Measurements from ENCODE around the gene KCNE2. TPM values are rescaled to one million over a fixed set of nuclear protein-coding genes. Genes with fewer than 3 reads are reported as not detected.

Gene KCNE2
- total and polyA plus RNA-seq, 4 donors: 0.50 to 2.4 (median 1.6) TPM

DNA sequence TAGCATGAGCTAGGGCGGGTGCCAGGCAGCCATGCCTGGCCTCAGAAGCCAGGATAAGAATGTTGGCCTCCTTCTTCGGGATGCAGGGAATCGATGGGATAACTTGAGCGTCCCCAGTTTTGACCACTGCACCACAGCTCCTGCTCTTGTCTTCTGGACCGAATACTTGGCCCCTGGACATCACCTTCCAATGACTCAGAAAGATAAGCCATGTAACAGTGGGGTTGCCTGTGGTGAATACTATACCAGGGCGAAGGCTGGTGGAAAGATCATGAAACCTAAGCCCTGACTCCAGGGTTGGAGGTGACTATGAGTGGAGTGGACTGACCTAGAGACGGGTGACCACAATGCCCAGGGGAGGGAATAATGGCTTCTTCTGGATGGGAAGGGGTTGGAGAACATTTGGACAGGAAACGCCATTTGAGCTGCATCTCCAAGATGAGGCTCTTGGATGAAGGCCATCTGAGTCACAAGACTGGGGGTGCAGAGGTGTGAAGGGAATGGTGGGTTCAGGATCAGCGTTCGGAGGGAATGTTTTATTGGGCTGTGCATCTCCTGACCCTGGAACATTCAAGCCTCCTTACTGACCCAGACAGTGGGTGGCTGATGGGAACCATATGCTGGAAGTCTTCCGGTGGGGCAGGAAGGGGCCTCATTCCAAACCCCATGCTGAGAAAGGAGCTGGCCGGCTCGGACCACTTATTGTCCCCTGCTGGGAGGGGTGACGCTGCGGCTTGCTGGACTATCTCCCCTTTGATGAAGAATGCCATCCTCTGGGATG is 18.5 kb upstream of the KCNE2 start:
- DNase-seq (no peak), ATAC-seq (ENCODE audit: low FRiP score) (no peak)
- H3K27me3 ChIP-seq (ENCODE audit: control insufficient read depth in 1 of 2, insufficient read depth in 2 of 2, low read length in 1 of 2): no peaks in the 10 kb centered on the region
- 68 to 70% methylated on average over 15 of the region's 15 CpGs for WGBS, 2 donors
- H3K4me1 ChIP-seq (ENCODE audit: control insufficient read depth in 1 of 2, insufficient read depth in 2 of 2, low read length in 2 of 2): no peaks in the 10 kb centered on the region
- no peaks in the 10 kb centered on the region for H3K9me3 ChIP-seq (ENCODE audit: control insufficient read depth, low read length)
- intact Hi-C loops (cut with DNase I): loop anchor here (5.0 kb wide), 3 partner anchors 143 to 408 kb away; partner anchors contain the start of genes MRPS6 (in 1 of the 2) and SLC5A3 (in 1 of the 2)
- H3K27ac ChIP-seq (ENCODE audit: low read depth in 1 of 2, low read length in 2 of 2): peak overlapping the region in 1 of 2 donors; percentile 28
- H3K4me3 ChIP-seq (ENCODE audit: low read length in 2 of 2): no peak overlapping the region
- H3K36me3 ChIP-seq (ENCODE audit: control insufficient read depth in 1 of 2, insufficient read depth in 2 of 2, low read length in 1 of 2): no peaks in the 10 kb centered on the region

DNA sequence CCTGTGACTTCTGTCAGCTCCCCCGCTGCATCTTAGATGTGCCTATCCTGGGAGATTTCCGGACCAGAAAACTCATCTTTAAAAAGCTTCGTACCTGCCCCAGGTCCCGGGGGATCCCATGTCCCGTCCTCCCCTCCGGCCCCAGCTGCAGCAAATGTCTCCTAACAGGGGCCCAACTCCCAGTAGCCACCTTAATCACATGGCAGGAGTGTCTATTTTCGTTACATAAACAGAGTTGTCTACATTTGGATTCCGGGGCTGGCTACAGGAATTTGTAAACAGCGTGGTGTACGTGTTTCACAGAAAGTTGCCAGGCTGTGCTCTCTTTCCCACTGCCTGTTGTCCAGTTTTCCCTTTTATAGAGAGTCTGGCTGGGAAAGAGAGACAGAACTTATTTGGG is 17.9 kb upstream of the KCNE2 start:
- 16 to 25% methylated on average over 10 of the region's 10 CpGs for WGBS, 2 donors
- Histone ChIP-seq H3K27ac (ENCODE audit: low read depth in 1 of 2, low read length in 2 of 2) (peak overlapping the region in 1 of 2 donors; percentile 28), H3K4me3 (ENCODE audit: low read length in 2 of 2) (no peak overlapping the region), H3K27me3 (ENCODE audit: control insufficient read depth in 1 of 2, insufficient read depth in 2 of 2, low read length in 1 of 2) (no peaks in the 10 kb centered on the region), H3K9me3 (ENCODE audit: control insufficient read depth, low read length) (no peaks in the 10 kb centered on the region), H3K36me3 (ENCODE audit: control insufficient read depth in 1 of 2, insufficient read depth in 2 of 2, low read length in 1 of 2) (no peaks in the 10 kb centered on the region), H3K4me1 (ENCODE audit: control insufficient read depth in 1 of 2, insufficient read depth in 2 of 2, low read length in 2 of 2) (no peaks in the 10 kb centered on the region)
- intact Hi-C loops (cut with DNase I): loop anchor here (5.0 kb wide), 3 partner anchors 144 to 409 kb away; partner anchors contain the start of genes MRPS6 (in 1 of the 2) and SLC5A3 (in 1 of the 2)
- peak; percentile 43 for ATAC-seq (ENCODE audit: low FRiP score)
- DNase-seq: no peak

DNA sequence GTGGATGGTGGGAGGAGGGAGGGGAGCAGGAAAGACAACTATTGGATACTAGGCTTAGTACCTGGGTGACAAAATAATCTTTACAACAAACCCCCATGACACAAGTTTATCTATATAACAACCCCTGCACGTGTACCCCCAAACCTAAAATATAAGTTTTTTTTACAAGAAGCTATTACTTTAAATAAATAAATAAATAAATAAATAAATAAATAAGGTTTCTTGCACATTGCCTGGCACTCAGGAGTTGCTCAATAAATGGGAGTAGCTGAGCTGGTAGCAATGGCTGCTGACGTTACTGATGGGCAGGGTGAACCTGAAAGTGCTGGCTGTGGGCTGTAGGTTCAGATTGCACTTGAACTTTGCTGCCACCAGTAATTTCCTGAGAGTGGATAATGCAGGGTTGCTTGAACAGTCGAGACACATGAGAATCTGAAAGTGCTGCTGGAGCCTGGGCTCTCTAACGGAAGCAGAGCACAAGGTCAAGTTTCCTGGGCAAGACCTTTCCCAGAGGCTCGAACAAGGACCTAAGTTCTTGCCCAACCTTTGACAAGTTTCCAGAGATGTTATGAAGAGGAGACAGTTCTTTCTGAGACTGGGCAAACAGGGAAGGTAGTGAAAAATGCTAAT is 14.8 kb upstream of the KCNE2 start:
- 89 to 92% methylated on average over 5 of the region's 5 CpGs for WGBS, 2 donors
- no peaks in the 10 kb centered on the region for H3K9me3 ChIP-seq (ENCODE audit: control insufficient read depth, low read length)
- no peak for ATAC-seq (ENCODE audit: low FRiP score)
- intact Hi-C loops (cut with DNase I): loop anchor here (5.0 kb wide), 3 partner anchors 147 to 412 kb away; partner anchors contain the start of genes MRPS6 (in 1 of the 2) and SLC5A3 (in 1 of the 2)
- H3K27me3 ChIP-seq (ENCODE audit: control insufficient read depth in 1 of 2, insufficient read depth in 2 of 2, low read length in 1 of 2): no peaks in the 10 kb centered on the region
- no peak overlapping the region for H3K27ac ChIP-seq (ENCODE audit: low read depth in 1 of 2, low read length in 2 of 2)
- no peak for DNase-seq
- no peak overlapping the region for H3K4me3 ChIP-seq (ENCODE audit: low read length in 2 of 2)
- H3K36me3 ChIP-seq (ENCODE audit: control insufficient read depth in 1 of 2, insufficient read depth in 2 of 2, low read length in 1 of 2): no peaks in the 10 kb centered on the region
- H3K4me1 ChIP-seq (ENCODE audit: control insufficient read depth in 1 of 2, insufficient read depth in 2 of 2, low read length in 2 of 2): no peaks in the 10 kb centered on the region

- Histone ChIP-seq H3K9me3 (ENCODE audit: control insufficient read depth, low read length) (no peaks in the 10 kb centered on the region), H3K36me3 (ENCODE audit: control insufficient read depth in 1 of 2, insufficient read depth in 2 of 2, low read length in 1 of 2) (no peaks in the 10 kb centered on the region), H3K27me3 (ENCODE audit: control insufficient read depth in 1 of 2, insufficient read depth in 2 of 2, low read length in 1 of 2) (no peaks in the 10 kb centered on the region), H3K4me1 (ENCODE audit: control insufficient read depth in 1 of 2, insufficient read depth in 2 of 2, low read length in 2 of 2) (no peaks in the 10 kb centered on the region), H3K4me3 (ENCODE audit: low read length in 2 of 2) (no peak overlapping the region), H3K27ac (ENCODE audit: low read depth in 1 of 2, low read length in 2 of 2) (no peak overlapping the region)
- ATAC-seq (ENCODE audit: low FRiP score) (peak; percentile 76), DNase-seq (no peak)
- WGBS, 2 donors: 15 to 20% methylated on average over 6 of the region's 6 CpGs
- intact Hi-C loops (cut with DNase I): loop anchor here (2.0 kb wide), 1 partner anchor 427 kb away; no protein-coding TSS in a partner anchor
These were observed 12.0 kb upstream of the KCNE2 start for GRCh38 chr21:34351786-34352241.

DNA sequence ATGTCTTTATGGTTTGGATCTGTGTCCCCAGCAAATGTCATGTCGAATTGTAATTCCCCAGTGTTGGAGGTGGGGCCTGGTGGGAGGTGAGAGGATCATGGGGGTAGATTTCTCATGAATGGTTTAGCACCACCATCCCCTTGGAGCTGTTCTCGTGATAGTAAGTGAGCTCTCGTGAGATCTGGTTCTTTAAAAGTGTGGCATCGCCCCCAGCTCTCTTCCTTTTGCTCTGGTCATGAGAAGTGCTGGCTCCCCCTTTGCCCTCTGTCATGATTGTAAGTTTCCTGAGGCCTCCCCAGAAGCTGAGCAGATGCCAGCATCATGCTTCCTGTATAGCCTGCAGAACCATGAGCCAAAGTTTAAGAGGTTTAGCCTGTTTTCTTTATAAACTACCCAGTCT is 11.2 kb upstream of the KCNE2 start:
- no peak for ATAC-seq (ENCODE audit: low FRiP score)
- no peak for DNase-seq
- intact Hi-C loops (cut with DNase I): loop anchor here in 1 of 2 donors (2.0 kb wide), 1 partner anchor 428 kb away; no protein-coding TSS in a partner anchor
- no peak overlapping the region for H3K4me3 ChIP-seq (ENCODE audit: low read length in 2 of 2)
- no peaks in the 10 kb centered on the region for H3K36me3 ChIP-seq (ENCODE audit: control insufficient read depth in 1 of 2, insufficient read depth in 2 of 2, low read length in 1 of 2)
- H3K4me1 ChIP-seq (ENCODE audit: control insufficient read depth in 1 of 2, insufficient read depth in 2 of 2, low read length in 2 of 2): no peaks in the 10 kb centered on the region
- WGBS, 2 donors: 90% methylated on average over 4 of the region's 4 CpGs
- no peak overlapping the region for H3K27ac ChIP-seq (ENCODE audit: low read depth in 1 of 2, low read length in 2 of 2)
- H3K27me3 ChIP-seq (ENCODE audit: control insufficient read depth in 1 of 2, insufficient read depth in 2 of 2, low read length in 1 of 2): no peaks in the 10 kb centered on the region
- H3K9me3 ChIP-seq (ENCODE audit: control insufficient read depth, low read length): no peaks in the 10 kb centered on the region

- H3K4me1 ChIP-seq (ENCODE audit: control insufficient read depth in 1 of 2, insufficient read depth in 2 of 2, low read length in 2 of 2): no peaks in the 10 kb centered on the region
- WGBS, 2 donors: 85 to 93% methylated on average over 6 of the region's 6 CpGs
These were observed 10.6 kb upstream of the KCNE2 start for GRCh38 chr21:34353182-34353581.

DNA sequence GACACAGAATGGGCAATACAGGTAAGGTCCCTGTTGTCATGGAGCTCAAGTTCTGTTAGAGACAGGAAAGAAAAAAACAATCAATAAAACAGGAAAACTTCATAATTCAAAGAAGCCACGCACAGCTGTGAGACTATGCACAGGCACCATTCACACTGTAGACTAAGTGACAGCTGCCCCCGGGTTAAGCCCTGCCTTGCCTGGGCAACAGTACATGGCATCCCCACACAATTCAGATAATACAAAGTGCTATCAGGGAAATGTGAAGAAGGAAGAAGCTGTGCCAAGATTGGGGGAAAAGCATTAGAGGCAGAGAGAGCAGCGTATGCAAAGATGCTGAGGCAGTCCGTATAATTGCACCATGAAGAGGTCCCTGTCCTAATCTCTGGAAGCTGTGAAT is 9.0 kb upstream of the KCNE2 start:
- Histone ChIP-seq H3K27me3 (ENCODE audit: control insufficient read depth in 1 of 2, insufficient read depth in 2 of 2, low read length in 1 of 2) (no peaks in the 10 kb centered on the region), H3K9me3 (ENCODE audit: control insufficient read depth, low read length) (no peaks in the 10 kb centered on the region), H3K36me3 (ENCODE audit: control insufficient read depth in 1 of 2, insufficient read depth in 2 of 2, low read length in 1 of 2) (no peaks in the 10 kb centered on the region), H3K4me3 (ENCODE audit: low read length in 2 of 2) (no peak overlapping the region), H3K4me1 (ENCODE audit: control insufficient read depth in 1 of 2, insufficient read depth in 2 of 2, low read length in 2 of 2) (no peaks in the 10 kb centered on the region), H3K27ac (ENCODE audit: low read depth in 1 of 2, low read length in 2 of 2) (no peak overlapping the region)
- ATAC-seq (ENCODE audit: low FRiP score) (no peak), DNase-seq (no peak)
- intact Hi-C loops (cut with DNase I): no loop called here
- WGBS, 2 donors: 86 to 87% methylated on average over 4 of the region's 4 CpGs

More at GRCh38 chr21:34353182-34353581, 10.6 kb upstream of the KCNE2 start:
- no peaks in the 10 kb centered on the region for H3K36me3 ChIP-seq (ENCODE audit: control insufficient read depth in 1 of 2, insufficient read depth in 2 of 2, low read length in 1 of 2)
- H3K9me3 ChIP-seq (ENCODE audit: control insufficient read depth, low read length): no peaks in the 10 kb centered on the region
- no peaks in the 10 kb centered on the region for H3K27me3 ChIP-seq (ENCODE audit: control insufficient read depth in 1 of 2, insufficient read depth in 2 of 2, low read length in 1 of 2)
- no peak overlapping the region for H3K4me3 ChIP-seq (ENCODE audit: low read length in 2 of 2)
- no peak overlapping the region for H3K27ac ChIP-seq (ENCODE audit: low read depth in 1 of 2, low read length in 2 of 2)
- intact Hi-C loops (cut with DNase I): loop anchor here in 1 of 2 donors (2.0 kb wide), 1 partner anchor 428 kb away; no protein-coding TSS in a partner anchor
- no peak for DNase-seq
- ATAC-seq (ENCODE audit: low FRiP score): no peak

DNA sequence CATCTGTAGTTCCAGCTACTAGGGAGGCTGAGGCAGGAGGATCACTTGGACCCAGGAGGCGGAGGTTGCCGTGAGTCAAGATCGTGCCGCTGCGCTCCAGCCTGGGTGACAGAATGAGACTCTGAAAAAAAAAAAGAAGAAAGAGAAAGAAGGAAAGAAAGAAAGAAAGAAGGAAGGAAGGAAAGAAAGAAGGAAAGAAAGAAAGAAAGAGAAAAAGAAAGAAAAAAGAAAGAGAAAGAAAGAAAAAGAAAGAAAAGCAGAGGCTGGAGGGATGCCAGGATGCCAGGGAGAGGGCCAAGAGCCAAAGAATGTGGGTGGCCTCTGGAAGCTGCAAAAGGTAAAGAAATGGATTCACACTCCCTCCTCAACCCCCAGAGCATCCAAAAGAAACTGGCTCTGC is 8.2 kb upstream of the KCNE2 start:
- H3K27me3 ChIP-seq (ENCODE audit: control insufficient read depth in 1 of 2, insufficient read depth in 2 of 2, low read length in 1 of 2): no peaks in the 10 kb centered on the region
- no peaks in the 10 kb centered on the region for H3K4me1 ChIP-seq (ENCODE audit: control insufficient read depth in 1 of 2, insufficient read depth in 2 of 2, low read length in 2 of 2)
- WGBS, 2 donors: 98% methylated on average over 5 of the region's 5 CpGs
- no peak overlapping the region for H3K4me3 ChIP-seq (ENCODE audit: low read length in 2 of 2)
- no peak overlapping the region for H3K27ac ChIP-seq (ENCODE audit: low read depth in 1 of 2, low read length in 2 of 2)
- no peaks in the 10 kb centered on the region for H3K9me3 ChIP-seq (ENCODE audit: control insufficient read depth, low read length)
- H3K36me3 ChIP-seq (ENCODE audit: control insufficient read depth in 1 of 2, insufficient read depth in 2 of 2, low read length in 1 of 2): no peaks in the 10 kb centered on the region
- intact Hi-C loops (cut with DNase I): no loop called here
- DNase-seq (no peak), ATAC-seq (ENCODE audit: low FRiP score) (no peak)
